ENCODE data around the gene SLC27A5. TPM values are rescaled to one million over a fixed set of nuclear protein-coding genes. Genes with fewer than 3 reads are reported as not detected.
"Not testable (repeated sequence)": the region's sequence is repeated elsewhere in the genome, so short reads cannot be mapped to it uniquely, and the experiment has no call there.

The SLC27A5 gene
- total RNA-seq, 1 donor from 2014 or later = 2.9 TPM

DNA sequence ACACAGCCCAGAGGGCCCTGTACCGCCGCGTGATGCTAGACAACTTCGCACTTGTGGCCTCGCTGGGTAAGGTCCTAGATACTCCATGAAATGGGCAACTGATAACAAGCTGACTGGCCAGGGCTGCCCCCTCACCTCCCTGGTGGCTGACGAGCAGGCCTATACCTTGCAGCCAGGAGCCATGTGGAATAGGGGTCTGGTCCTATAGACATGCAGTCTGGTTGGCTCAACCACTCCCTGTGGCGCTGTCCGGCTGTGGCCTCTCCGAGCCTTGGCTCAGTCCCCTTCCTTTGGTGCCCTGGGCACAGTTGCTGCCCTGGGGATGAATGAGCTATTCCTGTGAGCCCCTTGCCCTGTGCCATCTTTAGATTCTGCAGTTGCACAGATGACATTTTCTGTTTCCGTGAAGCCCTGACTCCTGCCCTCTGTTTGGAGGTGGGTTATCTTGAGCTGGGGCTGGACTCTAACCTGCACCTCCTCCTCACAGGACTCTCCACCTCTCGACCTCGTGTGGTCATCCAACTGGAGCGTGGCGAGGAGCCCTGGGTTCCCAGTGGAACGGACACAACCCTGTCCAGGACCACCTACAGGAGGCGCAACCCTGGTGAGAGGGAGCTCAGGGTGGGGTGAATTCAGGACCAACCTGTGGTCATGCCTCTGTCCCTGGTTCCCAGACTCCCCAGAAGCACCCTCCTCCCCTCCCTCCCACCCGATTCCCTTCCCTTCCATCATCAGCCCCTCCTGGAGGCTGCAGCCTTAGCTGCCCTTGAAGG lies 42.4 kb downstream of the SLC27A5 start:
- no peak for DNase-seq (ENCODE audit: low read depth)

DNA sequence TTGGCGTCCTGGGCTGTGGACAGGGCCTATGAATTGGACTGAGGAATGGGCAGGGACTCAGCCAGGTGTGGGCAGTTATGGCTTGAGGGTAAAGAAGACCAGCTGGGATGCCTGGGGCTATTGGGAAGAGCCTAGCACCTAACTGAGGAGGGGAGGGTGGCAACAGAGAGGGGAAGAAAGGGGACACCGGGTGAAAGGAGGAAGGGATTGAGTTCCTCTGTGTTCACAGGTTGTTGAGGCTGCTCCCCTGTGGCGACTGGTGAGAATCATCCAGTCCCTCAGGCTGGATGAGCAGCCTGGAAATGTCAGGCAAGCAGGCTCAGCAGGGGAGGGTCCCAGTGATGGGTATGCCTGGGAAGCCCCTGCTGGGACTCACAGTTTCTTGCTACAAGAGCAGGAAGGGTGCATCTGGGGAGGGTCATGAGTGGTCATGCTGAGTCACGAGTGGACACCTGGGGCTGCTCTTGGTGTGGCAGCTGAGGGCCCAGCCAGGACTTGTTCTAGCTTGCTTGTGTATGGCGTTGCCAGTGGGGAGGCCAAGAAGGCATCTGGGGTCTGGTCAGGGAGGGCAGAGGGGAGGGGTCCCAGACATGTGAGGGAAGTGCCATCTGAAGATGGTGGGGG lies 43.5 kb downstream of the SLC27A5 start:
- no peak for DNase-seq (ENCODE audit: low read depth)

- peak; percentile 97 for DNase-seq (ENCODE audit: low read depth)
These were observed 44.8 kb downstream of the SLC27A5 start, which contains the start of gene ZNF324 for GRCh38 chr19:58466760-58467589. Gene ZNF324 (plus strand): TSS chr19:58467080. CDS start chr19:58469186, 2,106 bp downstream.

- DNase-seq (ENCODE audit: low read depth) = no peak
These were observed 45.6 kb downstream of the SLC27A5 start for GRCh38 chr19:58466089-58466759.

DNA sequence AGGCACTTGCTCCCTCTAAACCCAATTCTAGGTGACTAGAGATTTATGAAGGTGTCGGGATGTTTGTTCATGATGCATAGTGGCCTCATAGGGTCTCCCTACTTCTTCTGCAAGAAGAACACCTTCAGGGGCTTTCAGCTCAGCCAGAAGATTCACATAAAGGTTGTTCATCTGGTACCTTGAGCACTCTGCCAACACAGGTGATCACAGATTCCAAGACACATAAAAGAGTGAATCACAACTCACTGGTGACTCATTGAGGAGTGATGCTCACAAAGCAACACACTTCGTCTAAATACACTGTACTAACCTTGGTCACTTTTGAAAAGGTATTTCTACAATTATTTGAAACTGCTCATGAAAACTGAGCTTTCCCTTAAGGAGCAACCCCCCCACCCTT lies 51.8 kb downstream of the SLC27A5 start:
- no peak for DNase-seq (ENCODE audit: low read depth)

DNA sequence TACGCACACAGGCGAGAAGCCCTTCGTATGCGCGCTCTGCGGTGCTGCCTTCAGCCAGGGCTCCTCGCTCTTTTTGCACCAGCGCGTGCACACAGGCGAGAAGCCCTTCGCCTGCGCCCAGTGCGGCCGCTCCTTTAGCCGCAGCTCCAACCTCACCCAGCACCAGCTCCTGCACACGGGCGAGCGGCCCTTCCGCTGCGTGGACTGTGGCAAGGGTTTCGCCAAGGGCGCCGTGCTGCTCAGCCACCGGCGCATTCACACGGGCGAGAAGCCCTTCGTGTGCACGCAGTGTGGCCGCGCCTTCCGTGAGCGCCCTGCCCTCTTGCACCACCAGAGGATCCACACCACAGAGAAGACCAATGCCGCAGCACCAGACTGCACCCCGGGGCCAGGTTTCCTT lies 55.7 kb downstream of the SLC27A5 start:
- no peak for DNase-seq (ENCODE audit: low read depth)

DNA sequence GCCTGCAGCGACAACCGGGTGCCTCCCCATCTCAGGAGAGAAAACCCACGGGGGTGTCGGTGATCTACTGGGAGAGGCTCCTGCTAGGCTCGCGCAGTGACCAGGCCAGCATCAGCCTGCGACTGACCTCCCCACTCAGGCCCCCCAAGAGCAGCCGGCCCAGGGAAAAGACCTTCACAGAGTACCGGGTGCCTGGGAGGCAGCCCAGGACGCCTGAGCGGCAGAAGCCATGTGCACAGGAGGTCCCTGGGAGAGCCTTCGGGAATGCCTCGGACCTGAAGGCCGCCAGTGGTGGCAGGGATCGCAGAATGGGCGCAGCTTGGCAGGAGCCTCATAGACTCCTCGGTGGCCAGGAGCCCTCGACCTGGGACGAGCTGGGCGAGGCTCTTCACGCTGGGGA lies 56.5 kb downstream of the SLC27A5 start:
- DNase-seq (ENCODE audit: low read depth) = no peak

GRCh38 chr19:58453743-58454142 lies 58.0 kb downstream of the SLC27A5 start:
- DNase-seq (ENCODE audit: low read depth) = no peak

DNA sequence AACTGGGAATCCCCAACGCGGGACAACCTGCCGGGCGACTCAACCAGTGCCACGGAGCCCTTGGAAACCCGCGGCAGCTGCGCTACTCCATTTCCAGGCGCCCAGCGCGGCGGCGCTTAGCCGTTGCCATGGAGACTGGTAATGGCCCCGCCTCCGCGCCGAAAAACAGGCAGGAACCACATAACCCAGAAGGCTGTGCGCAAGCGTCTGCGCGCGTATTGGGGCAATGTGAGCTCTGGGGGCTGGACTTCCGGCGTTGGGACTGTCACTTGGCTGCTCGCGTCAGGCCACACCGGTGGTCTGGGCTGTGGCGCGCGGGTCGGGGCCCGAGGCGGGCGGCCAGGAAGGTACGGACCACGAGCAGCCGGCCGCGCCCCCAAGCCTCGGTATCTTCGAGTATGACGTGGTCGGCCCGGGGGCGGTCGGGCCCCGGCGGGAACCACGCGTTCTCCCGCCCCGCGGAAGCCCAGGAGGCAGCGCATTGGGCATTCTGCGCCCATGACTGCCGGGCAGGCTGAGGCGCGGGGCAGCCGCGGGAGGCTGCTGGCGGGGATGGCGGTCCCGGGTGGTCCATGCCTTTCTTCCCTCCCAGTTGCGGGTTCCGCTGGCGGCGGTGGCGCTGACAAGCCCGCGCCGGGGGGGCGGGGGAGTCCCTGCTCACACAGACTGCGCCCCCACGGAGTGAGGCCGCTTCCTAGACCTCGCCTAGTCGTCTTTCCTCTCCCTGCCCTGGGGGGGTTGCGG lies 60.3 kb downstream of the SLC27A5 start, which contains the start of gene ZNF324B:
Gene ZNF324B (plus strand): TSS at position 265 of the 744 bp plus-strand sequence. CDS start 2,080 bp downstream, outside the sequence.
- DNase-seq (ENCODE audit: low read depth) = peak; percentile 97

DNA sequence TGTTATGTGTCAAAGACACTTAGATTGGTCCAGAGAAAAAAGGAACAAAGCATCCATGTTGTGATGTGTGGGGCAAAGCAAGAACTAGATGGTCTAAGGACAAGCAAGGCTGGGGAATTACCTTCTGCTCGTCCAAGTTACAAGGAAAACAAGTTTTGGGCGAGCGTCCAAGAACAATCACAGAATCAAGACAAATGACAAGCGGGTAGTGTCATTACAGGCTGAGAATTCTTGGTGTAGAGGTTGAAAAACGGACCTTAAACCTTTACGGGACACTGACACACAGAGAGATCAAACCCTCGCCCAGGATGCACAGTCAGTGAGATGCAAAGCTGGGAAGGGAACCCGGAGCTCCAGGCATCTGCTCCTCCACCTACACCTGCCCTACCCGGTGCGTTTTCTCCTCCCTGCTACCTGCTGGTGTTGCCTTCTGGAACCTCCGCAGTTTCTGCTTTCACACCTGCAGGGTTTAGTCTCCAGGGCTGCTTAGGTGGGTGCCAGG lies 60.9 kb downstream of the SLC27A5 start:
- no peak for DNase-seq (ENCODE audit: low read depth)

DNA sequence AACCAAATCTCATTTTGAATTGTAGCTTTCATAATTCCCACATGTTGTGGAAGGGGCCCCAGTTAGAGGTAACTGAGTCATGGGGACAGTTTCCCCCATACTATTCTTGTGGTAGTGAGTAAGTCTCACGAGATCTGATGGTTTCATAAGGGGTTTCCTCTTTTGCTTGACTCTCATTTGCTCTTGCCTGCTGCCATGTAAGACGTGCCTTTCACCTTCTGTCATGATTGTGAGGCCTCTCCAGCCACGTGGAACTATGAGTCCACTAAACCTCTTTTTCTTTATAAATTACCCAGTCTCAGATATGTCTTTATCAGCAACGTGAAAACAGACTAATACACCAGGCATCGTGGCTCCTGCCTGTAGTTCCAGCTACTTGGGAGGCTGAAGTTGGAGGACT lies 61.8 kb downstream of the SLC27A5 start:
- DNase-seq (ENCODE audit: low read depth) = not testable (repeated sequence)

DNA sequence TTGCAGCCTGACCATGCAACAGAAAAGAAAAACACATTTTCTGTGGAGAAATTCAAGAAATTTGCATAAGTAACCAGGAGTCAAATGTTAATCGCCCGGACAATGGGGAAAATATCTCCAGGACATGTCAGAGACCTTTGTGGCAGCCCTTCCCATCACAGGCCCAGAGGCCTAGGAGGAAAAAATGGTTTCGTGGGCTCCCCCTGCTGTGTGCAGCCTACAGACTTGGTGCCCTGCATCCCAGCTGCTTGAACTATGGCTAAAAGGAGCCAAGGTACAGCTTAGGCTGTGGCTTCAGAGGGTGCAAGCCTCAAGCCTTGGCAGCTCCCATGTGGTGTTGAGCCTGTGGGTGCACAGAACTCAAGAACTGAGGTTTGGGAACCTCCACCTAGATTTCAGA lies 62.9 kb downstream of the SLC27A5 start:
- not testable (repeated sequence) for DNase-seq (ENCODE audit: low read depth)

Small RNA genes within 50 kb of the gene (microRNA-seq; reads per million reads assigned to microRNA genes)
- not detected for gene MIR6807

Other genes with a start within 250 kb of the SLC27A5 start
- 7.6 and 8.0 TPM in 2 replicates for gene ZNF8, start 233.0 kb downstream of the SLC27A5 start, total RNA-seq
- 33.9 and 54.9 TPM in 2 replicates for gene ERVK3-1, start 206.6 kb downstream of the SLC27A5 start, total RNA-seq
- 2.8 and 3.5 TPM in 2 replicates for gene ZSCAN22, start 185.0 kb downstream of the SLC27A5 start, total RNA-seq
- gene A1BG, start 158.5 kb downstream of the SLC27A5 start, total RNA-seq = 31.5 and 49.6 TPM in 2 replicates
- 1.5 and 1.7 TPM in 2 replicates for gene ZNF497, start 149.2 kb downstream of the SLC27A5 start, total RNA-seq
- 5.5 and 5.8 TPM in 2 replicates for gene ZNF837, start 131.0 kb downstream of the SLC27A5 start, total RNA-seq
- gene RPS5, start 124.7 kb downstream of the SLC27A5 start, total RNA-seq = 1,152 and 1,471 TPM in 2 replicates
- not detected in 2 replicates for gene RNF225, start 116.3 kb downstream of the SLC27A5 start, total RNA-seq
- gene ZNF584, start 103.3 kb downstream of the SLC27A5 start, total RNA-seq = 12.7 and 19.4 TPM in 2 replicates
- gene ZNF132, start 71.8 kb downstream of the SLC27A5 start, total RNA-seq = 6.1 and 6.9 TPM in 2 replicates
- 6.8 and 8.3 TPM in 2 replicates for gene ZNF324B, start 60.4 kb downstream of the SLC27A5 start, total RNA-seq
- 15.0 and 15.3 TPM in 2 replicates for gene ZNF324, start 44.9 kb downstream of the SLC27A5 start, total RNA-seq
- gene ZNF446, start 35.6 kb downstream of the SLC27A5 start, total RNA-seq = 12.6 and 14.1 TPM in 2 replicates
- 7.2 and 10.9 TPM in 2 replicates for gene ZBTB45, start 7.8 kb upstream of the SLC27A5 start, total RNA-seq
- gene TRIM28, start 32.1 kb upstream of the SLC27A5 start, total RNA-seq = 238 and 268 TPM in 2 replicates
- 120 and 132 TPM in 2 replicates for gene CHMP2A, start 43.1 kb upstream of the SLC27A5 start, total RNA-seq
- gene UBE2M, start 46.6 kb upstream of the SLC27A5 start, total RNA-seq = 76.1 and 92.4 TPM in 2 replicates
- gene MZF1, start 61.3 kb upstream of the SLC27A5 start, total RNA-seq = 20.4 and 22.3 TPM in 2 replicates